LNCAP (cell line): Measurements from ENCODE around the gene PLD2.

Source experiments
- TF ChIP-seq, protein P1 (sequence below): fragments of 450-650 bp; IDR thresholded peaks from 2 replicates; pipeline ENCODE4 v1.5.1; 2017; ENCODE audit warnings: mild to moderate bottlenecking

The PLD2 gene

DNA sequence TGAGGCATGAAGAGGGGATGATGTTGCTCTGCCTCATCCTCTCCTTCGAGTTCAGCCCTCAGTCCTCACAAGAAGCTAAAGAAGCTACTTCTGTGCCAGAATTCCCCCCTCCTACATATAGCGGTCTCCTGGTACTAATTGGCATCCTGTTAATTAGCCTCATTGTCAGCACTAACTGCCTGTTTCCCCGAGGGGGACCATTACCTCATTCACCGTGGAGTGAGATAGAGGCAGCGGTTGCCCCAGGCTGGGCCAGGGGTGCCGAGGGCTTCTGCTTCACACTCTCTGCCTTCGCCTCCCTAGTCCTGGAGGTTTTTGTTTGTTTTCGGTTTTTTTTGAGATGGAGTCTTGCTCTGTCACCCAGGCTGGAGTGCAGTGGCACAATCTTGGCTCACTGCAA, 20.4 kb downstream of the PLD2 start:
- TF ChIP-seq, protein P1, sequence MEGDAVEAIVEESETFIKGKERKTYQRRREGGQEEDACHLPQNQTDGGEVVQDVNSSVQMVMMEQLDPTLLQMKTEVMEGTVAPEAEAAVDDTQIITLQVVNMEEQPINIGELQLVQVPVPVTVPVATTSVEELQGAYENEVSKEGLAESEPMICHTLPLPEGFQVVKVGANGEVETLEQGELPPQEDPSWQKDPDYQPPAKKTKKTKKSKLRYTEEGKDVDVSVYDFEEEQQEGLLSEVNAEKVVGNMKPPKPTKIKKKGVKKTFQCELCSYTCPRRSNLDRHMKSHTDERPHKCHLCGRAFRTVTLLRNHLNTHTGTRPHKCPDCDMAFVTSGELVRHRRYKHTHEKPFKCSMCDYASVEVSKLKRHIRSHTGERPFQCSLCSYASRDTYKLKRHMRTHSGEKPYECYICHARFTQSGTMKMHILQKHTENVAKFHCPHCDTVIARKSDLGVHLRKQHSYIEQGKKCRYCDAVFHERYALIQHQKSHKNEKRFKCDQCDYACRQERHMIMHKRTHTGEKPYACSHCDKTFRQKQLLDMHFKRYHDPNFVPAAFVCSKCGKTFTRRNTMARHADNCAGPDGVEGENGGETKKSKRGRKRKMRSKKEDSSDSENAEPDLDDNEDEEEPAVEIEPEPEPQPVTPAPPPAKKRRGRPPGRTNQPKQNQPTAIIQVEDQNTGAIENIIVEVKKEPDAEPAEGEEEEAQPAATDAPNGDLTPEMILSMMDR, result no peak

- TF ChIP-seq, protein P1, result no peak
Measured at GRCh38 chr17:4833178-4833940, 26.4 kb downstream of the PLD2 start, which contains the start of gene MINK1. Gene MINK1 (plus strand): TSS chr17:4833340. CDS start chr17:4833584, 244 bp downstream.

DNA sequence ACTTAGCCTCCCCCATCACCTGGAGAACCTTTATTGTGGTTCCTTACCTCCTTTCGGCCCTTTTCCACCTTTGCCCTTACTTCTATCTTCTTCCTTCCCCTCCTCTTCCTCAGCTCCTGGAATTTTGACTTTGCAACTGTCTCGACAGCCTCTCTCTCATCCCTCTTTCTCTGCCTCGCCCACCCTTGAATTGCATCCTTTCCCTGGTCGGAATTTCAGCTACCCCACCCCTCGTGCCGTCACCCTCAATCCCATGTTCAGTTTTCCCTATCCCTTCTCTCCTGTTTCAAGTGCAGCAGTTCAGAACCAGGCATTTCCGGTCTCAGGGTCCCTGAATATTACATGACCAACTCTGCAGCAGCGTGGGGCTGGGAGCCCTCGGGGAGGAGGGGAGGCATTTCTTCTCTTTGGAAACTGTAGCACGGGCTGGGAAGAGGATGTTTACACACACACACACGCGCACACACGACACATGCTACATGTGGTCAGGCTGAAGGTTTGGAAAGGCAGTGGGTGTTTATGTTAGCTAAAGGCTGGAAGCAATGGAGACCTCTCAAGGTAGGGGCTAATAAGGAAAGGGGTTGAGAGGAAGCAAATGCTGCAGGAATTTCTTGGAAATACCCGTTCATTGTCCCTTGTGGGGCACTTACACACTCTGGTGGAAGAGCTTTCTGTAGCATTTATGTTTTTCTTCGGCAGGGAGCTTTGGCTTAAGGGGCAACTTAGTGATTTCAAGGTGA, 27.2 kb downstream of the PLD2 start:
- TF ChIP-seq, protein P1, result no peak

- TF ChIP-seq, protein P1, result no peak
Measured at GRCh38 chr17:4834681-4835020, 27.7 kb downstream of the PLD2 start.

GRCh38 chr17:4836221-4836620, 29.3 kb downstream of the PLD2 start:
- TF ChIP-seq, protein P1, result no peak

- TF ChIP-seq, protein P1, result no peak
Measured at GRCh38 chr17:4837471-4838308, 30.7 kb downstream of the PLD2 start.

DNA sequence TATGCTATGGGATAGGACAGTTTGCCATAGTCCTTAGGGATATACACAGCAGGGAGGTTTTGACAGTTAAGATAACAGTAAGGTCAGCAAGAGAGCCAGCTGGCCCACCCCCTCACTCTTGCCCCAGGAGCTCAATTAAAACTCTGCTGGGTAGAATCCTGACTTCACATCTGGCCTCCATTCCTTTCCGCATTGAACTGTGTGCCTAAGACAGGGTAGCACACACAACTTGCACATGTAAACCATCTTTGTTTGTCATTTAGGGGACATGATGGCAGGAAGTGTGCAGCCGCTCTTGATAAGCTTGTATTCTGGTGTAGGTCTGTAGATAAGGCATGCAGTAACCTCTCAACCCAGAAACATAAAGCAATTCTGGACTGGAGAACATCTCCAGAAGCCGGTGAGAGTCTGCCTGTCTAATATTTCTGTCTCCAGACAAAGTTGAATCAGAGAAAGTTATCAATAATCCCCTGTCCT, 31.4 kb downstream of the PLD2 start:
- TF ChIP-seq, protein P1, result no peak
